K562 (cell line): ENCODE results near the gene WBP1. TPM values are rescaled to one million over a fixed set of nuclear protein-coding genes. Genes with fewer than 3 reads are reported as not detected.

ENCODE experiments used
- IRF2 ChIP-seq: sonication (generic); formaldehyde crosslinking; IDR thresholded peaks from 2 replicates; pipeline ENCODE4 v1.8.1; 2022; ENCODE audit warnings: mild to moderate bottlenecking, missing genetic modification reagents
- MAZ ChIP-seq, 2 experiments: fragments of 450-650 bp in 1 of 2; sonication (generic) in 1 of 2; formaldehyde crosslinking; IDR thresholded peaks in 1 of 2; conservative IDR thresholded peaks in 1 of 2; 2 replicates each; pipeline versions ENCODE4 v1.4.0 to v1.5.0; 2020; ENCODE audit warnings: mild to moderate bottlenecking in 1 of 2, missing genetic modification reagents in 1 of 2
- NCOA2 ChIP-seq, 2 experiments: fragments of 450-650 bp; IDR thresholded peaks; 2 replicates each; pipeline ENCODE4 v1.6.1; 2018; ENCODE audit warnings: mild to moderate bottlenecking in 2 of 2, moderate library complexity in 1 of 2; ENCODE audit not compliant: partially characterized antibody in 2 of 2
- PHF8 ChIP-seq: fragments of 200-600 bp; sonication (generic); IDR thresholded peaks from 2 replicates; pipeline ENCODE4 v1.6.1; 2012; ENCODE audit warnings: mixed run types, mild to moderate bottlenecking, inconsistent platforms, low read length, moderate library complexity, borderline replicate concordance
- POLR2G ChIP-seq: fragments of 200-400 bp; formaldehyde crosslinking; IDR thresholded peaks from 2 replicates; pipeline ENCODE4 v1.6.1; 2017; ENCODE audit warnings: low read depth, mild to moderate bottlenecking, antibody characterized with exemption, low read length, moderate library complexity
- polyA plus RNA-seq, 8 experiments: library from polyadenylated mRNA; depleted of rRNA in 4 of 8; stranded (reverse) in 5 of 8; unstranded in 3 of 8; fragments of >200 nt; fragmentation: Nextera tagmentation in 2 of 8; fragmentation: Illumina TruSeq in 1 of 8; extraction: Ambion mirVana in 2 of 8; extraction: Trizol in 1 of 8; gene quantifications; 2 replicates each; pipeline versions ENCODE4 v1.2.1 to v1.2.3, GENCODE V29; 2011 to 2014; ENCODE audit warnings: inconsistent platforms in 1 of 8, missing spikeins in 1 of 8
- total RNA-seq, 7 experiments: library from RNA; depleted of rRNA in 6 of 7; stranded (reverse); fragments of >200 nt in 6 of 7; fragmentation: Illumina TruSeq in 2 of 7; extraction: Trizol in 2 of 7; gene quantifications; 2 replicates each; pipeline versions ENCODE4 v1.2.1 to v1.2.3, GENCODE V29; 2011 to 2021; ENCODE audit warnings: low replicate concordance in 1 of 7
- TF ChIP-seq, protein P1 (sequence below), 2 experiments: fragments of 450-650 bp; conservative IDR thresholded peaks; 2 replicates each; pipeline ENCODE4 v1.6.1; 2017; ENCODE audit warnings: mild to moderate bottlenecking in 2 of 2, moderate library complexity in 2 of 2
- TF ChIP-seq, protein P2 (sequence below): sonication (generic); formaldehyde crosslinking; IDR thresholded peaks from 2 replicates; pipeline ENCODE4 v1.8.0; 2022; ENCODE audit warnings: missing genetic modification reagents, mild to moderate bottlenecking, moderate library complexity, borderline replicate concordance
- TF ChIP-seq, protein P3 (sequence below): sonication (generic); formaldehyde crosslinking; IDR thresholded peaks from 2 replicates; pipeline ENCODE4 v1.8.0; 2022; ENCODE audit warnings: mild to moderate bottlenecking, missing genetic modification reagents
- TF ChIP-seq, protein P4 (sequence below): fragments of 450-650 bp; conservative IDR thresholded peaks from 2 replicates; pipeline ENCODE4 v1.6.1; 2016; ENCODE audit warnings: missing genetic modification characterization, low read depth, mild to moderate bottlenecking, control low read depth, missing compliant biosample characterization

Gene WBP1
- total and polyA plus RNA-seq, 9 of the 15 experiments (the other 6 are each of a cell fraction or from before 2014, with no cell fraction given) = 1.9 to 27.7 (median 14.2) TPM

DNA sequence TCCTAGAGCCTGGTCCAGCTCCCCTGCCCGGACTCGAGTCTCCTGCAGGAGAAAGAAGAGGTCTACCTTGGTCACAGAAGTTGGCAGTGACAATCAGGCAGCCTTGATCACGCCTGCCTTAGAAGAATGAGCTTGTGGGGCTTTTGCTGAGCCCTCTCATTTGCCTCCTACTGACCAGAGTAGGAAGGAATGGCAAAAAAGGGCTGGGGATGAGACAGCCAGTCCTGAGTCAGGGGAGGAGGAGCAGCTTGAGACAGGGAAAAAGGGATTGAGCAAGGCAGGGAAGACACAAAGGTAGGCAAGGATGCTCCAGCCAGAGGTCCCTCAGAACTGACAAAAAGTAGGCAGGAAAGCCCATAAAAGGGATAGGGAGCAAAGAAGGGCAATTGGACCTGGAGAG, 30.7 kb upstream of the WBP1 start (continued):
- TF ChIP-seq, protein P1, sequence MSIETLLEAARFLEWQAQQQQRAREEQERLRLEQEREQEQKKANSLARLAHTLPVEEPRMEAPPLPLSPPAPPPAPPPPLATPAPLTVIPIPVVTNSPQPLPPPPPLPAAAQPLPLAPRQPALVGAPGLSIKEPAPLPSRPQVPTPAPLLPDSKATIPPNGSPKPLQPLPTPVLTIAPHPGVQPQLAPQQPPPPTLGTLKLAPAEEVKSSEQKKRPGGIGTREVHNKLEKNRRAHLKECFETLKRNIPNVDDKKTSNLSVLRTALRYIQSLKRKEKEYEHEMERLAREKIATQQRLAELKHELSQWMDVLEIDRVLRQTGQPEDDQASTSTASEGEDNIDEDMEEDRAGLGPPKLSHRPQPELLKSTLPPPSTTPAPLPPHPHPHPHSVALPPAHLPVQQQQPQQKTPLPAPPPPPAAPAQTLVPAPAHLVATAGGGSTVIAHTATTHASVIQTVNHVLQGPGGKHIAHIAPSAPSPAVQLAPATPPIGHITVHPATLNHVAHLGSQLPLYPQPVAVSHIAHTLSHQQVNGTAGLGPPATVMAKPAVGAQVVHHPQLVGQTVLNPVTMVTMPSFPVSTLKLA (conservative IDR thresholded peaks at IDR 0.05) = no peak
- TF ChIP-seq, protein P2, sequence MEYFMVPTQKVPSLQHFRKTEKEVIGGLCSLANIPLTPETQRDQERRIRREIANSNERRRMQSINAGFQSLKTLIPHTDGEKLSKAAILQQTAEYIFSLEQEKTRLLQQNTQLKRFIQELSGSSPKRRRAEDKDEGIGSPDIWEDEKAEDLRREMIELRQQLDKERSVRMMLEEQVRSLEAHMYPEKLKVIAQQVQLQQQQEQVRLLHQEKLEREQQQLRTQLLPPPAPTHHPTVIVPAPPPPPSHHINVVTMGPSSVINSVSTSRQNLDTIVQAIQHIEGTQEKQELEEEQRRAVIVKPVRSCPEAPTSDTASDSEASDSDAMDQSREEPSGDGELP (CRISPR knock-in tag) = no peak
- TF ChIP-seq, protein P3, sequence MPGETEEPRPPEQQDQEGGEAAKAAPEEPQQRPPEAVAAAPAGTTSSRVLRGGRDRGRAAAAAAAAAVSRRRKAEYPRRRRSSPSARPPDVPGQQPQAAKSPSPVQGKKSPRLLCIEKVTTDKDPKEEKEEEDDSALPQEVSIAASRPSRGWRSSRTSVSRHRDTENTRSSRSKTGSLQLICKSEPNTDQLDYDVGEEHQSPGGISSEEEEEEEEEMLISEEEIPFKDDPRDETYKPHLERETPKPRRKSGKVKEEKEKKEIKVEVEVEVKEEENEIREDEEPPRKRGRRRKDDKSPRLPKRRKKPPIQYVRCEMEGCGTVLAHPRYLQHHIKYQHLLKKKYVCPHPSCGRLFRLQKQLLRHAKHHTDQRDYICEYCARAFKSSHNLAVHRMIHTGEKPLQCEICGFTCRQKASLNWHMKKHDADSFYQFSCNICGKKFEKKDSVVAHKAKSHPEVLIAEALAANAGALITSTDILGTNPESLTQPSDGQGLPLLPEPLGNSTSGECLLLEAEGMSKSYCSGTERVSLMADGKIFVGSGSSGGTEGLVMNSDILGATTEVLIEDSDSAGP = no peak
- TF ChIP-seq IRF2 (CRISPR knock-in tag) (no peak), MAZ (CRISPR knock-in tag; conservative IDR thresholded peaks at IDR 0.05 in 1 of 2, IDR thresholded peaks at IDR 0.05 in 1 of 2) (no peak), POLR2G (no peak), NCOA2 (IDR thresholded peaks at IDR 0.05; ENCODE audit: partially characterized antibody in 2 of 2) (no peak), PHF8 (no peak)
- TF ChIP-seq, protein P4, sequence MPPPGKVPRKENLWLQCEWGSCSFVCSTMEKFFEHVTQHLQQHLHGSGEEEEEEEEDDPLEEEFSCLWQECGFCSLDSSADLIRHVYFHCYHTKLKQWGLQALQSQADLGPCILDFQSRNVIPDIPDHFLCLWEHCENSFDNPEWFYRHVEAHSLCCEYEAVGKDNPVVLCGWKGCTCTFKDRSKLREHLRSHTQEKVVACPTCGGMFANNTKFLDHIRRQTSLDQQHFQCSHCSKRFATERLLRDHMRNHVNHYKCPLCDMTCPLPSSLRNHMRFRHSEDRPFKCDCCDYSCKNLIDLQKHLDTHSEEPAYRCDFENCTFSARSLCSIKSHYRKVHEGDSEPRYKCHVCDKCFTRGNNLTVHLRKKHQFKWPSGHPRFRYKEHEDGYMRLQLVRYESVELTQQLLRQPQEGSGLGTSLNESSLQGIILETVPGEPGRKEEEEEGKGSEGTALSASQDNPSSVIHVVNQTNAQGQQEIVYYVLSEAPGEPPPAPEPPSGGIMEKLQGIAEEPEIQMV (tag) = no peak
